ENCODE results near the gene HNRNPA2B1. TPM values are rescaled to one million over a fixed set of nuclear protein-coding genes. Genes with fewer than 3 reads are reported as not detected.

Gene HNRNPA2B1
- polyA plus RNA-seq, 2 of the 4 experiments (the other 2 are of a cell fraction): 1,070 to 2,251 TPM

DNA sequence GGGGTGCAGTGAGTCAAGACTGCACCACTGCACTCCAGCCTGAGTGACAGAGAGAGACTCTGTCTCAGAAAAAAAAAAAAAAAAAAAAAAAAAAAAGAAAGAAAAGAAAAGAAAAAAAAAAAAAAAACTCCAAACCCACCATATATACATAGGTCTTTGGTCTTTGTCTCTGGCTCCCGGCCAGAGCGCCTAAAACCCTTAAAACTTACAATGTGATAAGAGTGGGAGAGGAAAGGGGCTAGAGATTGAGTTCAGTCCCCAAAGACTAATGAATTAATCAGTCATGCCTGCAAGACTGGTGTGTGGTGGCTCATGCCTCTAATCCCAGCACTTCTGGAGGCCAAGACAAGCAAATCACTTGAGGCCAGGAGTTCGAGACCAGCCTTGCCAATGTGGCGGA lies 55.3 kb downstream of the HNRNPA2B1 start:
- TF ChIP-seq CBX8 (IDR thresholded peaks at IDR 0.05): no peak
- TF ChIP-seq EHMT2 (IDR thresholded peaks at IDR 0.05; ENCODE audit: low read depth): no peak
- no peak for TF ChIP-seq ZFP36 (IDR thresholded peaks at IDR 0.05; ENCODE audit: borderline replicate concordance, partially characterized antibody)
- TF ChIP-seq, protein P1, sequence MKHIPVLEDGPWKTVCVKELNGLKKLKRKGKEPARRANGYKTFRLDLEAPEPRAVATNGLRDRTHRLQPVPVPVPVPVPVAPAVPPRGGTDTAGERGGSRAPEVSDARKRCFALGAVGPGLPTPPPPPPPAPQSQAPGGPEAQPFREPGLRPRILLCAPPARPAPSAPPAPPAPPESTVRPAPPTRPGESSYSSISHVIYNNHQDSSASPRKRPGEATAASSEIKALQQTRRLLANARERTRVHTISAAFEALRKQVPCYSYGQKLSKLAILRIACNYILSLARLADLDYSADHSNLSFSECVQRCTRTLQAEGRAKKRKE (CRISPR knock-in tag; IDR thresholded peaks at IDR 0.05; ENCODE audit: low read depth): no peak
- no peak for TF ChIP-seq RNF2 (IDR thresholded peaks at IDR 0.05; ENCODE audit: borderline replicate concordance, low read depth)
- TF ChIP-seq GATA3 (IDR thresholded peaks at IDR 0.05; ENCODE audit: borderline replicate concordance): no peak
- DNase-seq (ENCODE audit: low read depth in 1 of 2, low spot score in 1 of 2) (no peak), FAIRE-seq (no peak), ATAC-seq (no peak)
- H3K4me1 ChIP-seq: peaks cover 19% of the 10 kb centered on the region
- CTCF ChIA-PET: interaction anchor here (0.6 to 1.2 kb wide), 2 partner anchors 13 to 621 kb away, joined by 3 read pairs; no protein-coding TSS in a partner anchor
- WGBS (ENCODE audit: missing lambda C conversion rate): 86% methylated on average over 4 of the region's 4 CpGs
- no peaks in the 10 kb centered on the region for H3K9me3 ChIP-seq
- no peak overlapping the region for H3K4me3 ChIP-seq
- POLR2A ChIA-PET: no interaction called here
- H3K27ac ChIP-seq: no peak overlapping the region
- no peak overlapping the region for H3K4me2 ChIP-seq

- H3K4me3 ChIP-seq: no peak overlapping the region
- POLR2A ChIA-PET: interaction anchor here (0.7 to 1.3 kb wide), 3 partner anchors 12 to 56 kb away, joined by 3 to 4 read pairs (median 3); partner anchors contain the start of gene HNRNPA2B1
- no peak for FAIRE-seq
Measured at GRCh38 chr7:26144184-26145080, 56.1 kb downstream of the HNRNPA2B1 start.

DNA sequence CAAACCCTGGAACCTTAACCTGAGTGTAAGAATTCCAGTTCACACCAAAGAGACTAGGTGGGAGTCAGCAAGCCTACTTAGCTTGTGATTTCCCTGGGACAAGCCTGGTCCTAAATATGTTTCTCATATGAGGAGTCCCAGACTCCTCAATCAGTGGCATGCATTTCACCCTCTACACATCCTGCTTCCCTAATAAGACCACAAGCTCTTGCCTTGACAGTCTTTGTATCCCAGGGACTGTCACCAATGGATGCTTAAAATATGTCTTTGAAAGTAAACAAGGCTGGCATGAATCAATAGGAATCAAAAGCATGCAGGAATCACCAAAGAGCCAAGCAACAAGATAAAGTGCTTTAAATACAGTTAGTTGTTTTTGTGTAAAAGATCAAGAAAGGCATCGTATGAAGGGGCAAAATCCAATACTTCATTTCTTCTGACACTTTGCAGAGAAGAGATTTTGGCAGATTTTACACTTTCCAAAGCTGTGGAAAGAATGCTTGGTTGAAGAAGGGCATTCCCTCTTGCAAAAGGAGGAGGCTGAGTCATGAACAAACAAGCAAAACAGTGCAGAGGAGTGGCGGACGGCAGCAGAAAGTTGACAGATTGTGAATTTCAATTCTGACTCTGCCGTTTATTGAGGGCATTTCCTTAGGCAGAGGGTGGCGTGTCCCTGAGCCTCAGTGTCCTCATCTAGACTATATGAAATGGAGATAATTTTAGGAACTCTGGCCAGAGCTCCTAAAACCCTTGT lies 57.1 kb downstream of the HNRNPA2B1 start:
- ATAC-seq: peak; percentile 86 to 91
- 9% methylated on average over 5 of the region's 5 CpGs for WGBS (ENCODE audit: missing lambda C conversion rate)
- ChIA-PET CTCF (interaction anchor here (1.2 to 1.7 kb wide), 4 partner anchors 9 to 52 kb away, joined by 3 to 6 read pairs (median 4); no protein-coding TSS in a partner anchor), POLR2A (interaction anchor here (0.7 to 1.3 kb wide), 3 partner anchors 13 to 57 kb away, joined by 3 to 4 read pairs (median 3); partner anchors contain the start of gene HNRNPA2B1)
- Histone ChIP-seq H3K4me1 (peaks cover 19% of the 10 kb centered on the region), H3K9me3 (no peaks in the 10 kb centered on the region), H3K4me3 (no peak overlapping the region), H3K4me2 (peak overlapping the region; percentile 52), H3K27ac (no peak overlapping the region)
- peak; percentile 7 for FAIRE-seq
- TF ChIP-seq CBX2 (IDR thresholded peaks at IDR 0.05; ENCODE audit: borderline replicate concordance, low read depth) (no peak), RCOR1 (IDR thresholded peaks at IDR 0.05; ENCODE audit: low read depth, low read length) (no peak), HOXB5 (CRISPR knock-in tag; IDR thresholded peaks at IDR 0.05) (no peak), CEBPB (IDR thresholded peaks at IDR 0.05) (peak in 1 of 2 experiments; percentile 81; a peak in 2 of 4 replicates), FOSL2 (IDR thresholded peaks at IDR 0.05) (no peak), FOSL2 (CRISPR knock-in tag; IDR thresholded peaks at IDR 0.05) (peak; percentile 66), SREBF2 (IDR thresholded peaks at IDR 0.05) (no peak)
- peak; percentile 24 to 48 for DNase-seq (ENCODE audit: low read depth in 1 of 2, low spot score in 1 of 2)

More at GRCh38 chr7:26144184-26145080, 56.1 kb downstream of the HNRNPA2B1 start:
- H3K27ac ChIP-seq: no peak overlapping the region
- H3K4me2 ChIP-seq: peak overlapping the region; percentile 52
- WGBS (ENCODE audit: missing lambda C conversion rate): 85% methylated on average over 13 of the region's 13 CpGs
- H3K9me3 ChIP-seq: no peaks in the 10 kb centered on the region
- CTCF ChIA-PET: interaction anchor here (0.6 to 1.7 kb wide), 6 partner anchors 10 to 622 kb away, joined by 3 to 6 read pairs (median 3); no protein-coding TSS in a partner anchor
- no peak for ATAC-seq
- TF ChIP-seq RAD21 (conservative IDR thresholded peaks at IDR 0.05 in 1 of 2, IDR thresholded peaks at IDR 0.05 in 1 of 2) (no peak), HMGXB4 (CRISPR knock-in tag; IDR thresholded peaks at IDR 0.05; ENCODE audit: borderline replicate concordance) (no peak), ESRRA (IDR thresholded peaks at IDR 0.05; ENCODE audit: borderline replicate concordance, low read length) (no peak), PHF8 (IDR thresholded peaks at IDR 0.05; ENCODE audit: borderline replicate concordance, low read depth) (no peak), ZC3H11A (IDR thresholded peaks at IDR 0.05) (peak; percentile 89), BHLHE40 (IDR thresholded peaks at IDR 0.05; ENCODE audit: low read depth, low read length) (no peak), CEBPB (IDR thresholded peaks at IDR 0.05) (peak; percentile 31 to 39; a peak in 2 of 4 replicates), HEYL (CRISPR knock-in tag; IDR thresholded peaks at IDR 0.05) (no peak), MAFK (IDR thresholded peaks at IDR 0.05; ENCODE audit: partially characterized antibody) (peak; percentile 63), FOSB (CRISPR knock-in tag; IDR thresholded peaks at IDR 0.05) (no peak)
- TF ChIP-seq, protein P2, sequence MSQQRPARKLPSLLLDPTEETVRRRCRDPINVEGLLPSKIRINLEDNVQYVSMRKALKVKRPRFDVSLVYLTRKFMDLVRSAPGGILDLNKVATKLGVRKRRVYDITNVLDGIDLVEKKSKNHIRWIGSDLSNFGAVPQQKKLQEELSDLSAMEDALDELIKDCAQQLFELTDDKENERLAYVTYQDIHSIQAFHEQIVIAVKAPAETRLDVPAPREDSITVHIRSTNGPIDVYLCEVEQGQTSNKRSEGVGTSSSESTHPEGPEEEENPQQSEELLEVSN (IDR thresholded peaks at IDR 0.05; ENCODE audit: borderline replicate concordance, low read depth): no peak
- H3K4me1 ChIP-seq: peaks cover 19% of the 10 kb centered on the region
- DNase-seq (ENCODE audit: low read depth in 1 of 2, low spot score in 1 of 2): no peak

Measured in A549 (cell line).